GM12878 (cell line): Measurements from ENCODE around the gene RXFP4. TPM values are rescaled to one million over a fixed set of nuclear protein-coding genes. Genes with fewer than 3 reads are reported as not detected.
A peak's percentile ranks its signal among the peaks of the same experiment; 100 is the strongest.

Experiments
- ATF7 ChIP-seq: fragments of 450-650 bp; IDR thresholded peaks from 2 replicates; pipeline ENCODE4 v1.6.1; 2016; ENCODE audit warnings: low read depth, mild to moderate bottlenecking
- BHLHE40 ChIP-seq, 2 experiments: fragments of 450-650 bp in 1 of 2; IDR thresholded peaks; 2 replicates each; pipeline ENCODE4 v1.6.1; 2011 to 2017; ENCODE audit warnings: low read depth in 2 of 2, borderline replicate concordance in 1 of 2, improper control_type of control experiment in 1 of 2, low read length in 1 of 2, mild to moderate bottlenecking in 1 of 2
- CBX3 ChIP-seq: fragments of 200-600 bp; sonication (generic); IDR thresholded peaks from 2 replicates; pipeline ENCODE4 v1.6.1; 2016; ENCODE audit warnings: low read depth, borderline replicate concordance
- CEBPB ChIP-seq, 2 experiments: fragments of 150-350 bp in 1 of 2; IDR thresholded peaks; 2 replicates each; pipeline ENCODE4 v1.6.1; 2012 to 2014; ENCODE audit warnings: low read depth in 2 of 2, low read length in 2 of 2, borderline replicate concordance in 1 of 2, inconsistent platforms in 1 of 2
- CREB1 ChIP-seq: IDR thresholded peaks from 2 replicates; pipeline ENCODE4 v1.6.1; 2012; ENCODE audit warnings: low read depth, mild to moderate bottlenecking, inconsistent platforms
- CREM ChIP-seq: IDR thresholded peaks from 2 replicates; pipeline ENCODE4 v1.6.1; 2014; ENCODE audit warnings: antibody characterized with exemption, low read depth
- EP300 ChIP-seq, 2 experiments: fragments of 150-350 bp in 1 of 2; IDR thresholded peaks; 2 replicates each; pipeline ENCODE4 v1.6.1; 2011 to 2012; ENCODE audit warnings: low read depth in 2 of 2, low read length in 2 of 2, borderline replicate concordance in 1 of 2, improper control_type of control experiment in 1 of 2, inconsistent platforms in 1 of 2; ENCODE audit not compliant: control insufficient read depth in 1 of 2
- ETV6 ChIP-seq, 2 experiments: fragments of 450-650 bp in 1 of 2; IDR thresholded peaks in 1 of 2; conservative IDR thresholded peaks in 1 of 2; 2 replicates each; pipeline ENCODE4 v1.6.1; 2014; ENCODE audit warnings: antibody characterized with exemption in 1 of 2, borderline replicate concordance in 1 of 2, low read depth in 1 of 2, mild to moderate bottlenecking in 1 of 2, moderate library complexity in 1 of 2
- GATAD2B ChIP-seq: fragments of 450-650 bp; conservative IDR thresholded peaks from 2 replicates; pipeline ENCODE4 v1.6.1; 2017; ENCODE audit warnings: low read depth, mild to moderate bottlenecking, moderate library complexity
- JUNB ChIP-seq: IDR thresholded peaks from 2 replicates; pipeline ENCODE4 v1.6.1; 2016; ENCODE audit warnings: antibody characterized with exemption, mild to moderate bottlenecking
- MXI1 ChIP-seq: fragments of 150-350 bp; IDR thresholded peaks from 2 replicates; pipeline ENCODE4 v1.6.1; 2011; ENCODE audit warnings: low read depth, mild to moderate bottlenecking, inconsistent platforms, low read length, improper control_type of control experiment
- NR2C1 ChIP-seq: fragments of 450-650 bp; IDR thresholded peaks from 2 replicates; pipeline ENCODE4 v1.6.1; 2017; ENCODE audit warnings: antibody characterized with exemption, mild to moderate bottlenecking, moderate library complexity
- NRF1 ChIP-seq: conservative IDR thresholded peaks from 2 replicates; pipeline ENCODE4 v1.6.1; 2011; ENCODE audit warnings: mild to moderate bottlenecking, low read depth, low read length, improper control_type of control experiment
- PAX5 ChIP-seq: IDR thresholded peaks from 2 replicates; pipeline ENCODE4 v1.6.1; 2011; ENCODE audit warnings: low read depth, low read length, borderline replicate concordance
- RFX5 ChIP-seq: IDR thresholded peaks from 2 replicates; pipeline ENCODE4 v1.6.1; 2011; ENCODE audit warnings: low read depth, low read length, improper control_type of control experiment
- SMAD1 ChIP-seq: fragments of 450-650 bp; IDR thresholded peaks from 2 replicates; pipeline ENCODE4 v1.6.1; 2018; ENCODE audit warnings: mild to moderate bottlenecking, low read depth; ENCODE audit not compliant: partially characterized antibody
- TAF1 ChIP-seq: IDR thresholded peaks from 2 replicates; pipeline ENCODE4 v1.6.1; 2011; ENCODE audit warnings: mild to moderate bottlenecking, low read depth, low read length, borderline replicate concordance
- YY1 ChIP-seq: IDR thresholded peaks from 2 replicates; pipeline ENCODE4 v1.6.1; 2011; ENCODE audit warnings: low read depth, mild to moderate bottlenecking, low read length
- ZBTB33 ChIP-seq: fragments of 450-650 bp; IDR thresholded peaks from 2 replicates; pipeline ENCODE4 v1.6.1; 2017; ENCODE audit warnings: mild to moderate bottlenecking
- ZNF384 ChIP-seq: IDR thresholded peaks from 2 replicates; pipeline ENCODE4 v1.6.1; 2012; ENCODE audit warnings: low read depth, mild to moderate bottlenecking, low read length, improper control_type of control experiment, borderline replicate concordance
- polyA plus RNA-seq, 11 experiments: library from polyadenylated mRNA; depleted of rRNA in 4 of 11; unstranded in 6 of 11; stranded (reverse) in 5 of 11; fragments of >200 nt; fragmentation: Nextera tagmentation in 4 of 11; fragmentation: Illumina TruSeq in 1 of 11; extraction: Ambion mirVana in 4 of 11; extraction: Trizol in 1 of 11; gene quantifications; 1 replicate in 1 of 11; 2 replicates in 10 of 11; pipeline versions ENCODE4 v1.2.1 to v1.2.3, GENCODE V29; 2011 to 2016; ENCODE audit warnings: inconsistent platforms in 2 of 11, missing spikeins in 2 of 11, low read depth in 1 of 11
- total RNA-seq, 4 experiments: library from RNA; depleted of rRNA in 3 of 4; stranded (reverse); fragments of >200 nt in 3 of 4; fragmentation: Illumina TruSeq in 1 of 4; extraction: Trizol in 1 of 4; gene quantifications; 2 replicates each; pipeline versions ENCODE4 v1.2.1 to v1.2.3, GENCODE V29; 2013 to 2021
- TF ChIP-seq, protein P1 (sequence below): fragments of 450-650 bp; IDR thresholded peaks from 2 replicates; pipeline ENCODE4 v1.6.1; 2014; ENCODE audit warnings: mild to moderate bottlenecking
- TF ChIP-seq, protein P2 (sequence below): fragments of 450-650 bp; IDR thresholded peaks from 2 replicates; pipeline ENCODE4 v1.6.1; 2017; ENCODE audit warnings: mild to moderate bottlenecking, moderate library complexity

Gene RXFP4
- total and polyA plus RNA-seq, 10 of the 15 experiments (the other 5 are each of a cell fraction or from before 2014, with no cell fraction given): 0.10 to 0.40 (median 0.39) TPM; not detected in 7

- TF ChIP-seq SMAD1 (peak; percentile 24), GATAD2B (no peak), ZBTB33 (no peak), CREB1 (no peak), NR2C1 (no peak), CEBPB (IDR thresholded peaks at IDR 0.05; ENCODE audit: borderline replicate concordance in 1 of 2, low read depth in 2 of 2, low read length in 2 of 2) (no peak), YY1 (no peak), TAF1 (no peak), ATF7 (no peak), RFX5 (no peak), CBX3 (no peak), MXI1 (no peak), CREM (peak; percentile 7; the same call in 1 of the 2 replicates), JUNB (no peak), PAX5 (no peak), ZNF384 (no peak), BHLHE40 (IDR thresholded peaks at IDR 0.05; ENCODE audit: borderline replicate concordance in 1 of 2, low read depth in 2 of 2, low read length in 1 of 2) (peak in 1 of 2 experiments; percentile 12; a peak in 1 of 4 replicates), EP300 (IDR thresholded peaks at IDR 0.05; ENCODE audit: borderline replicate concordance in 1 of 2, control insufficient read depth in 1 of 2, low read depth in 2 of 2, low read length in 2 of 2) (no peak), ETV6 (conservative IDR thresholded peaks at IDR 0.05 in 1 of 2, IDR thresholded peaks at IDR 0.05 in 1 of 2; ENCODE audit: borderline replicate concordance in 1 of 2, low read depth in 1 of 2) (peak in 1 of 2 experiments; percentile 19; a peak in 1 of 4 replicates), NRF1 (no peak)
- TF ChIP-seq, protein P1, sequence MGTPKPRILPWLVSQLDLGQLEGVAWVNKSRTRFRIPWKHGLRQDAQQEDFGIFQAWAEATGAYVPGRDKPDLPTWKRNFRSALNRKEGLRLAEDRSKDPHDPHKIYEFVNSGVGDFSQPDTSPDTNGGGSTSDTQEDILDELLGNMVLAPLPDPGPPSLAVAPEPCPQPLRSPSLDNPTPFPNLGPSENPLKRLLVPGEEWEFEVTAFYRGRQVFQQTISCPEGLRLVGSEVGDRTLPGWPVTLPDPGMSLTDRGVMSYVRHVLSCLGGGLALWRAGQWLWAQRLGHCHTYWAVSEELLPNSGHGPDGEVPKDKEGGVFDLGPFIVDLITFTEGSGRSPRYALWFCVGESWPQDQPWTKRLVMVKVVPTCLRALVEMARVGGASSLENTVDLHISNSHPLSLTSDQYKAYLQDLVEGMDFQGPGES: no peak
- TF ChIP-seq, protein P2, sequence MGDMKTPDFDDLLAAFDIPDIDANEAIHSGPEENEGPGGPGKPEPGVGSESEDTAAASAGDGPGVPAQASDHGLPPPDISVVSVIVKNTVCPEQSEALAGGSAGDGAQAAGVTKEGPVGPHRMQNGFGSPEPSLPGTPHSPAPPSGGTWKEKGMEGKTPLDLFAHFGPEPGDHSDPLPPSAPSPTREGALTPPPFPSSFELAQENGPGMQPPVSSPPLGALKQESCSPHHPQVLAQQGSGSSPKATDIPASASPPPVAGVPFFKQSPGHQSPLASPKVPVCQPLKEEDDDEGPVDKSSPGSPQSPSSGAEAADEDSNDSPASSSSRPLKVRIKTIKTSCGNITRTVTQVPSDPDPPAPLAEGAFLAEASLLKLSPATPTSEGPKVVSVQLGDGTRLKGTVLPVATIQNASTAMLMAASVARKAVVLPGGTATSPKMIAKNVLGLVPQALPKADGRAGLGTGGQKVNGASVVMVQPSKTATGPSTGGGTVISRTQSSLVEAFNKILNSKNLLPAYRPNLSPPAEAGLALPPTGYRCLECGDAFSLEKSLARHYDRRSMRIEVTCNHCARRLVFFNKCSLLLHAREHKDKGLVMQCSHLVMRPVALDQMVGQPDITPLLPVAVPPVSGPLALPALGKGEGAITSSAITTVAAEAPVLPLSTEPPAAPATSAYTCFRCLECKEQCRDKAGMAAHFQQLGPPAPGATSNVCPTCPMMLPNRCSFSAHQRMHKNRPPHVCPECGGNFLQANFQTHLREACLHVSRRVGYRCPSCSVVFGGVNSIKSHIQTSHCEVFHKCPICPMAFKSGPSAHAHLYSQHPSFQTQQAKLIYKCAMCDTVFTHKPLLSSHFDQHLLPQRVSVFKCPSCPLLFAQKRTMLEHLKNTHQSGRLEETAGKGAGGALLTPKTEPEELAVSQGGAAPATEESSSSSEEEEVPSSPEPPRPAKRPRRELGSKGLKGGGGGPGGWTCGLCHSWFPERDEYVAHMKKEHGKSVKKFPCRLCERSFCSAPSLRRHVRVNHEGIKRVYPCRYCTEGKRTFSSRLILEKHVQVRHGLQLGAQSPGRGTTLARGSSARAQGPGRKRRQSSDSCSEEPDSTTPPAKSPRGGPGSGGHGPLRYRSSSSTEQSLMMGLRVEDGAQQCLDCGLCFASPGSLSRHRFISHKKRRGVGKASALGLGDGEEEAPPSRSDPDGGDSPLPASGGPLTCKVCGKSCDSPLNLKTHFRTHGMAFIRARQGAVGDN: no peak
Observed at GRCh38 chr1:155979597-155980343, 38.3 kb downstream of the RXFP4 start (continued).
